Calu3 (cell line): Measurements from ENCODE around the gene PRODH2. TPM values are rescaled to one million over a fixed set of nuclear protein-coding genes. Genes with fewer than 3 reads are reported as not detected.

ENCODE experiments used
- BruUV-seq: library from RNA; stranded (reverse); fragments of 400-500 nt; replicated peaks from 2 replicates; lab custom pipeline; 2021; lab: Mats Ljungman, UMichigan
- CTCF ChIA-PET: fragments of 300-600 bp; sonication (Branson Sonifier 250); formaldehyde crosslinking; loops from one replicate; lab custom pipeline; 2022; ENCODE audit warnings: antibody characterized with exemption; lab: Charles Lee
- DNase-seq: peaks from one replicate; pipeline ENCODE4 v3.0.0; 2022
- H3K27ac Mint-ChIP-seq: one replicate; pipeline ENCODE4 v1.8.0; 2022; ENCODE audit warnings: mixed read lengths; ENCODE audit not compliant: unreplicated experiment
- H3K27me3 Mint-ChIP-seq: one replicate; pipeline ENCODE4 v1.8.0; 2022; ENCODE audit warnings: mixed read lengths; ENCODE audit not compliant: unreplicated experiment
- H3K36me3 Mint-ChIP-seq: one replicate; pipeline ENCODE4 v1.8.0; 2022; ENCODE audit warnings: mild to moderate bottlenecking, moderate library complexity, mixed read lengths; ENCODE audit not compliant: insufficient read depth, unreplicated experiment
- H3K4me1 Mint-ChIP-seq: one replicate; pipeline ENCODE4 v1.8.0; 2022; ENCODE audit warnings: mild to moderate bottlenecking, low read depth, mixed read lengths; ENCODE audit not compliant: unreplicated experiment
- H3K4me3 Mint-ChIP-seq: one replicate; pipeline ENCODE4 v1.8.0; 2022; ENCODE audit warnings: mild to moderate bottlenecking, low read depth, moderate library complexity, mixed read lengths; ENCODE audit not compliant: unreplicated experiment
- H3K9me3 Mint-ChIP-seq: one replicate; pipeline ENCODE4 v1.8.0; 2022; ENCODE audit warnings: low read depth, mixed read lengths; ENCODE audit not compliant: unreplicated experiment
- intact Hi-C: fragments of 100-400 bp; cut with micrococcal nuclease; formaldehyde crosslinking; loops from one replicate; pipeline ENCODE4 v1.10.0; 2022; ENCODE audit not compliant: unreplicated experiment
- total RNA-seq: library from RNA; stranded (reverse); gene quantifications from 2 replicates; pipeline ENCODE4 v1.2.3, GENCODE V29; 2022
- TF ChIP-seq, protein P1 (sequence below): fragments of 200-600 bp; IDR thresholded peaks from one replicate; pipeline ENCODE4 v1.8.0; 2022; ENCODE audit warnings: antibody characterized with exemption; ENCODE audit not compliant: unreplicated experiment

The PRODH2 gene
- total RNA-seq, 1 experiment from 2014 or later = not detected

DNA sequence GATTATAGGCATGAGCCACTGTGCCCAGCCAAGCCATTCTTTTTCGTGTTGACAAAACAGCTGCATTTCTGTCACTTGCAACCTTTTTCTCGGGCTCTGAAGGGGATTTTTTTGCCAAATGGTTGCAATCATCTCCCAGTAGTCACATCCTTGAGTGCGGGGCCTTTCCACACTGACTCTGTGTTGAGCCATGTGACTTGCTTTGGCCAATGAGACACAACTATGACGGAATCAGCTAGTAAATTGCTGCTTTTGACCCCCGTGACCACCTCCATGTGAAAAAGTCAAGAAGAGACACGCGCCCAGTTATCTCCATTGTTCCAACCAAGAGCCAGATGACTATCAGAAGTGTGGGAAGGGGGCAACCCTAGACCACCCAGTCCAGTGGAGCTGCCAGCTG, 21.3 kb upstream of the PRODH2 start:
- BruUV-seq = no TSS peak
- intact Hi-C loops = no loop called here

DNA sequence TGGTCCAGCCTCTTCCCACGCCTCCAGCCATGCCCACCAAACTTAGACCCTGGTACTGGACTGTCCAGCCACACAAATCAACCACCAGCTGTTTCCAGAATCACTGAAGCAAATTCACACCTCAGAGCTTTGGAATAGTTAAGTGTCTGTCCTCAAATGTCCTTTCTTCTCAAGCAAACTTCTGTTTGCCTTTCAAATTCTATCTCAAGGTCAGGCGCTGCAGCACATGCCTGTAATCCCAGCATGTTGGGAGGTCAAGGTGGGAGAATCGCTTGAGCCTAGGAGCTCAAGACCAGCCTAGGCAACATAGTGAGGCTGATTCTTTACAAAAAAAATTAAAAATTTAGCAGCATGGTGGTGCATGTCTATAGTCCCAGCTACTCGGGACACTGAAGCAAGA, 19.4 kb upstream of the PRODH2 start:
- intact Hi-C loops = no loop called here
- Mint-ChIP-seq H3K4me3 (no peak overlapping the region), H3K4me1 (no peaks in the 10 kb centered on the region), H3K9me3 (no peaks in the 10 kb centered on the region), H3K27me3 (peaks cover 90% of the 10 kb centered on the region), H3K27ac (no peak overlapping the region), H3K36me3 (no peaks in the 10 kb centered on the region)
- no TSS peak for BruUV-seq
- no peak for DNase-seq
- CTCF ChIA-PET = no interaction called here
- TF ChIP-seq, protein P1, sequence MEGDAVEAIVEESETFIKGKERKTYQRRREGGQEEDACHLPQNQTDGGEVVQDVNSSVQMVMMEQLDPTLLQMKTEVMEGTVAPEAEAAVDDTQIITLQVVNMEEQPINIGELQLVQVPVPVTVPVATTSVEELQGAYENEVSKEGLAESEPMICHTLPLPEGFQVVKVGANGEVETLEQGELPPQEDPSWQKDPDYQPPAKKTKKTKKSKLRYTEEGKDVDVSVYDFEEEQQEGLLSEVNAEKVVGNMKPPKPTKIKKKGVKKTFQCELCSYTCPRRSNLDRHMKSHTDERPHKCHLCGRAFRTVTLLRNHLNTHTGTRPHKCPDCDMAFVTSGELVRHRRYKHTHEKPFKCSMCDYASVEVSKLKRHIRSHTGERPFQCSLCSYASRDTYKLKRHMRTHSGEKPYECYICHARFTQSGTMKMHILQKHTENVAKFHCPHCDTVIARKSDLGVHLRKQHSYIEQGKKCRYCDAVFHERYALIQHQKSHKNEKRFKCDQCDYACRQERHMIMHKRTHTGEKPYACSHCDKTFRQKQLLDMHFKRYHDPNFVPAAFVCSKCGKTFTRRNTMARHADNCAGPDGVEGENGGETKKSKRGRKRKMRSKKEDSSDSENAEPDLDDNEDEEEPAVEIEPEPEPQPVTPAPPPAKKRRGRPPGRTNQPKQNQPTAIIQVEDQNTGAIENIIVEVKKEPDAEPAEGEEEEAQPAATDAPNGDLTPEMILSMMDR = no peak

More for the DNA sequence above, 21.3 kb upstream of the PRODH2 start:
- no peak for DNase-seq
- no peak overlapping the region for H3K27ac Mint-ChIP-seq
- TF ChIP-seq, protein P1 = no peak
- H3K4me3 Mint-ChIP-seq = no peak overlapping the region
- H3K9me3 Mint-ChIP-seq = no peaks in the 10 kb centered on the region
- H3K4me1 Mint-ChIP-seq = no peaks in the 10 kb centered on the region
- CTCF ChIA-PET = interaction anchor here (0.7 kb wide), 1 partner anchor 1658 kb away, joined by 3 read pairs; no protein-coding TSS in a partner anchor
- peaks cover 82% of the 10 kb centered on the region for H3K27me3 Mint-ChIP-seq
- no peaks in the 10 kb centered on the region for H3K36me3 Mint-ChIP-seq

DNA sequence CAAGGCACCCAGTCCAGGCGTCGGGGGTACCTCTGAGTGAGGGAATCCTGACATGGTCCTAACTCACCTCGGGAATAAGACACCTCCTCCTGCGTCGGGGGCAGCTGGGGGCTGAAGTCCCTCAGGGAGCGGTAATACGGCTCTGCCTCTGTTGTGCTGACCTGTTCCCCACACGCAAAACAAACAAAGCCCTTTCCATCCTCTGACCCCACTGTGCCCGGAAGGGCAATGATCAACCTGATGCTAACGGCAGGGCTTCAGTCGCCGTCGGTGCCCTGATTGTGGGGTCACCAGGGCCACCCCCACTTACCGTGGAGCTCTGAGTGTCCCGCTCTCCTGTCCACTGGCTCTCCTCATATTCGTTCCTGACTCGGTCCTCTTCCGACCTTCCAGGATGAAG, 18.3 kb upstream of the PRODH2 start:
- no peaks in the 10 kb centered on the region for H3K36me3 Mint-ChIP-seq
- H3K4me3 Mint-ChIP-seq = no peak overlapping the region

DNA sequence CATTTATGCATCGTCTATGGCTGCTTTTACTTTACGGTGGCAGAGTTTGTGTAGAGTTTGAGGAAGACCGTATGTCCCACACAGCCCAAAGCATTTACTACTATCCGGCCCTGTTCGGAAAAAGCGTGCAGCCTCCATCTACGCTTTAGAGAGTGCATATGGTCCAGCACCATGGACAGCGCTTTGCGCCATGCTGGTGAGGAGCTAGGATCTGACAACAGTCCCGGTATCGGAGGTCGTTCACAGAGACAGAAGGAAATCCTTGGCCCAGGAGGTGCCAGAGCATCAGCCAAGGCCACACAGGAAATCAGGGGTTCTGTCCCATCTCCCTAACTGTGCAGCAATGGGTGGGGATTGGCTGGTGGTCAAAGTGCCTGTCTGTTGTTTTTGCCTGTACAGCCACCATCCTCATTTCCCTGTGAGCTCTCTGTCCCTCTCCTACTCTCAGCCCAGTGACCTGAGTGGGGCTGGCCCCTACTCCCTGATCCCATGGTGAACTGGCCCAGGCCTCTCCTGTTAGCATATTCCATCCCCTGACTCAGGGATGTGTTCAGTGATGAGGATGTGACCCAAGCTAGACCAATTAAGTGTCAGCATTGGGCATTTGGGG, 16.2 kb upstream of the PRODH2 start:
- no peak overlapping the region for H3K27ac Mint-ChIP-seq
- CTCF ChIA-PET = interaction anchor here (0.6 to 1.0 kb wide), 2 partner anchors 9 to 55 kb away, joined by 3 to 4 read pairs; no protein-coding TSS in a partner anchor
- no TSS peak for BruUV-seq
- TF ChIP-seq, protein P1 = no peak
- peak; percentile 51 for DNase-seq
- no peak overlapping the region for H3K4me3 Mint-ChIP-seq
- H3K27me3 Mint-ChIP-seq = peaks cover 88% of the 10 kb centered on the region
- H3K4me1 Mint-ChIP-seq = no peaks in the 10 kb centered on the region
- intact Hi-C loops = no loop called here
- no peaks in the 10 kb centered on the region for H3K36me3 Mint-ChIP-seq
- H3K9me3 Mint-ChIP-seq = no peaks in the 10 kb centered on the region

More for the DNA sequence above, 18.3 kb upstream of the PRODH2 start:
- Mint-ChIP-seq H3K27ac (no peak overlapping the region), H3K9me3 (no peaks in the 10 kb centered on the region), H3K27me3 (peaks cover 89% of the 10 kb centered on the region), H3K4me1 (no peaks in the 10 kb centered on the region)
- CTCF ChIA-PET = no interaction called here
- no peak for DNase-seq
- TF ChIP-seq, protein P1 = no peak
- intact Hi-C loops = no loop called here
- BruUV-seq = no TSS peak
